Fibroblast of skin of left biceps (primary cell): ENCODE results near the gene DAZAP1.

Experiments
- DNase-seq, 2 experiments: peaks; one replicate each; pipeline ENCODE4 v3.0.0-alpha.2; 2013; ENCODE audit warnings: low read depth in 2 of 2

Gene DAZAP1

GRCh38 chr19:1440418-1440801 lies 33.0 kb downstream of the DAZAP1 start:
- no peak for DNase-seq

- no peak for DNase-seq
Measured at GRCh38 chr19:1441022-1441426, 33.6 kb downstream of the DAZAP1 start.

GRCh38 chr19:1441677-1442438 lies 34.5 kb downstream of the DAZAP1 start:
- DNase-seq, result no peak

GRCh38 chr19:1445185-1445931 lies 38.0 kb downstream of the DAZAP1 start:
- no peak for DNase-seq

GRCh38 chr19:1445932-1446712 lies 38.7 kb downstream of the DAZAP1 start:
- no peak for DNase-seq

- no peak for DNase-seq
Measured at GRCh38 chr19:1446713-1447481, 39.5 kb downstream of the DAZAP1 start.

GRCh38 chr19:1447504-1447903 lies 40.1 kb downstream of the DAZAP1 start:
- DNase-seq, result no peak

GRCh38 chr19:1447944-1448343 lies 40.6 kb downstream of the DAZAP1 start:
- no peak for DNase-seq

GRCh38 chr19:1449467-1450442 lies 42.4 kb downstream of the DAZAP1 start, which contains the start of gene APC2:
Gene APC2, plus strand, starts transcription at chr19:1450121. Its CDS starts 2,881 bp downstream, at chr19:1453002.
- DNase-seq, result peak in 1 of 2 experiments; percentile 13

- DNase-seq, result no peak
Measured at GRCh38 chr19:1450735-1451731, 43.6 kb downstream of the DAZAP1 start.

- no peak for DNase-seq
Measured at GRCh38 chr19:1451916-1452801, 44.8 kb downstream of the DAZAP1 start.

GRCh38 chr19:1452802-1453524 lies 45.6 kb downstream of the DAZAP1 start:
- DNase-seq, result no peak

- DNase-seq, result no peak
Measured at GRCh38 chr19:1453525-1454364, 46.4 kb downstream of the DAZAP1 start.

- DNase-seq, result no peak
Measured at GRCh38 chr19:1455002-1455335, 47.6 kb downstream of the DAZAP1 start.

GRCh38 chr19:1455336-1456120 lies 48.1 kb downstream of the DAZAP1 start:
- DNase-seq, result no peak
